Measurements from ENCODE around the gene KRTAP7-1.

The KRTAP7-1 gene, protein sequence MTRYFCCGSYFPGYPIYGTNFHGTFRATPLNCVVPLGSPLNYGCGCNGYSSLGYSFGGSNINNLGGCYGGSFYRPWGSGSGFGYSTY

DNA sequence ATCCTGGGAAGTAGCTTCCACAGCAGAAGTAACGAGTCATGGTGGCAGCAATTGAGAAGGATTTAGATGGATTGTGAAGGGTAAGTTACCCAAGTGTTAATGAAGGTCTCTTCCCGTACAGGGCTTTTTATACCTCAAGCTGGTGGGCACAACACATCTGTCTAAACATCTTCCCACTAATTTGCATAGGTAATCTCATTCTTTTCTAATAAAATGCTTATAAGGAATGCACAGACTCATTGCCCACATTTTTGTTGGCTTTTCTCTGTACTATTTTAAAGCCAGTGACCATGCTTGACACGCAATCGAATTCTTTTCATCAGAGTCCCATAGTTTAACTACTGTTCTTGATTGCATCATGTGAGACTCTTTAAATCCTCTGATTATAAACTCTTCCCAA lies at the start of gene KRTAP7-1:
Gene KRTAP7-1 (minus strand): TSS at position 101 of the 400 bp plus-strand sequence. CDS start 61 bp downstream, at position 40.
- no peak for TF ChIP-seq NFRKB (IDR thresholded peaks at IDR 0.05)
- no peak for TF ChIP-seq CTBP1 (IDR thresholded peaks at IDR 0.05; ENCODE audit: borderline replicate concordance)
- TF ChIP-seq FOXK2 (IDR thresholded peaks at IDR 0.05) = no peak
- TF ChIP-seq LEF1 (IDR thresholded peaks at IDR 0.05; ENCODE audit: borderline replicate concordance) = no peak
- TF ChIP-seq SUZ12 (IDR thresholded peaks at IDR 0.05) = no peak
- no peak for DNase-seq (ENCODE audit: extremely low spot score)
- POLR2A ChIA-PET = no interaction called here
- CTCF ChIA-PET = no interaction called here

DNA sequence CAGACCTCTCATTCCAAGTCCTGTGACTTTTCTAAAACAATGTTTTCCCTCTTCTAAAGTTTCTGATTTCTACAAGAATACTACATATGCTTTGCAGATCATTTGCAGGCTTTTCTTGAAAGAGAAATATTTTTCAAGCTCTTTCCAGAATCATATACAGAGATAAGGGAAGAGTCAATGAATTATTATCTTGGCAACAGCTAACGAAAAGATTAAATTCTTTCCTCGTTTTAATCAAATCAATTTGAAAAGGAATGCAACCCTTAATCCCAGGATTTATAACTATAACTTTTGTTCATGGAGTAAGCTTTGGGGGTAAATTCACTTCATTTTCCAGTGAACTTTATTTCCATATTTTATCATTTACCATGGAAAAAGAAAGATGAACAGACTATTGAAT lies 45.0 kb upstream of the KRTAP7-1 start:
- ChIA-PET CTCF (no interaction called here), POLR2A (no interaction called here)
- TF ChIP-seq, protein P1, sequence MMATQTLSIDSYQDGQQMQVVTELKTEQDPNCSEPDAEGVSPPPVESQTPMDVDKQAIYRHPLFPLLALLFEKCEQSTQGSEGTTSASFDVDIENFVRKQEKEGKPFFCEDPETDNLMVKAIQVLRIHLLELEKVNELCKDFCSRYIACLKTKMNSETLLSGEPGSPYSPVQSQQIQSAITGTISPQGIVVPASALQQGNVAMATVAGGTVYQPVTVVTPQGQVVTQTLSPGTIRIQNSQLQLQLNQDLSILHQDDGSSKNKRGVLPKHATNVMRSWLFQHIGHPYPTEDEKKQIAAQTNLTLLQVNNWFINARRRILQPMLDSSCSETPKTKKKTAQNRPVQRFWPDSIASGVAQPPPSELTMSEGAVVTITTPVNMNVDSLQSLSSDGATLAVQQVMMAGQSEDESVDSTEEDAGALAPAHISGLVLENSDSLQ (IDR thresholded peaks at IDR 0.05) = no peak
- no peak for TF ChIP-seq L3MBTL2 (conservative IDR thresholded peaks at IDR 0.05)
- no peak for TF ChIP-seq ELF4 (IDR thresholded peaks at IDR 0.05)
- no peak for TF ChIP-seq NFRKB (IDR thresholded peaks at IDR 0.05)
- no peak for TF ChIP-seq ZNF384 (IDR thresholded peaks at IDR 0.05)
- no peak for TF ChIP-seq ARNT (IDR thresholded peaks at IDR 0.05)
- no peak for TF ChIP-seq SP1 (IDR thresholded peaks at IDR 0.05)
- TF ChIP-seq TARDBP (IDR thresholded peaks at IDR 0.05) = no peak
- TF ChIP-seq FOXK2 (IDR thresholded peaks at IDR 0.05) = no peak
- no peak for TF ChIP-seq FOXA1 (IDR thresholded peaks at IDR 0.05)
- no peak for TF ChIP-seq FOXM1 (IDR thresholded peaks at IDR 0.05; ENCODE audit: borderline replicate concordance)
- no peak for TF ChIP-seq HDGF (IDR thresholded peaks at IDR 0.05; ENCODE audit: borderline replicate concordance)
- TF ChIP-seq SUZ12 (IDR thresholded peaks at IDR 0.05) = no peak
- TF ChIP-seq CTBP1 (IDR thresholded peaks at IDR 0.05; ENCODE audit: borderline replicate concordance) = no peak
- TF ChIP-seq LEF1 (IDR thresholded peaks at IDR 0.05; ENCODE audit: borderline replicate concordance) = no peak

DNA sequence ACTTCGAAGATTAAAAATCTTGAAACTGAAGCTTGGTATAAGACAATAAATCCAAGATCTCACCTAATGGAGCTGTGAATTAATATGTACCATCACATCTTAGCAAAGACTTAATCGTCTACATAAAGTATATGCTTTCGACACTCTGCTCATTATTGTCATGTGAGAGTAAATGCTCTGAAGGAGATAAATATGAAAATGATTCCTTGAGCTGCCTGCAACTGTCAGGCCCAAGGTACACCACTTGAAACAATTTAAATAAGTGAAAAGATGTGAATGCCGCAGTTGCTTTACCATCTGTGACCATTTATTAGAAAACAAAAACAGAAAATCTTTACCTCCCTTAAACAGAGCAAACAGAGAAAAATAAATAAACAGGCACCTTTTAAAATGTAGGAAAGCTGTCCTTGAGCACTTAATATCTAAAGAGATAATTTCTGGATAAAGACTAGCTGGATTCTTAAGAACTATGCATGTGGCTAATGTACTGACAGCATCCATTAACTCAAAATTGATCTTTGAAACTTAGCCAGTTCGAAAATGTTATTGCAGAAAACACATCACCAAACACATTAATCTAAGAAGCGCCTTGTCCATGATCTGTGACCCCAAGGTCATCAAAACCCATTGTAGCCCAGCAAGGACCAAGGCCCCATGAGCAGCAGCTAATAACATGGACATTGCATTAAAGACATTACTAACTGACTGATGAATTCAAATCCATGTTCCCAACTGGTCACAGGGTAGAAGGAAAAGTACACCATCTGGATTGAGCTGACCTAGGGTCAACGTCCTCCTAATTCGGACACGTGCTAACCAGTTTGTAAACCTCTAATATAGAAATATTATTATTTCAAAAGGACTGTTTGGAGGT lies 18.3 kb upstream of the KRTAP7-1 start:
- TF ChIP-seq FOXM1 (IDR thresholded peaks at IDR 0.05; ENCODE audit: borderline replicate concordance) (no peak), ZNF384 (IDR thresholded peaks at IDR 0.05) (no peak), FOXK2 (IDR thresholded peaks at IDR 0.05) (no peak), L3MBTL2 (conservative IDR thresholded peaks at IDR 0.05) (no peak), HDGF (IDR thresholded peaks at IDR 0.05; ENCODE audit: borderline replicate concordance) (no peak), LEF1 (IDR thresholded peaks at IDR 0.05; ENCODE audit: borderline replicate concordance) (no peak), ELF4 (IDR thresholded peaks at IDR 0.05) (no peak), FOXA1 (IDR thresholded peaks at IDR 0.05) (no peak), TARDBP (IDR thresholded peaks at IDR 0.05) (no peak), CTBP1 (IDR thresholded peaks at IDR 0.05; ENCODE audit: borderline replicate concordance) (no peak), SUZ12 (IDR thresholded peaks at IDR 0.05) (no peak), SP1 (IDR thresholded peaks at IDR 0.05) (no peak)
- TF ChIP-seq, protein P1 (IDR thresholded peaks at IDR 0.05) = no peak
- POLR2A ChIA-PET = no interaction called here
- DNase-seq (ENCODE audit: extremely low spot score) = no peak
- CTCF ChIA-PET = no interaction called here

More for the DNA sequence above, 45.0 kb upstream of the KRTAP7-1 start:
- no peak for DNase-seq (ENCODE audit: extremely low spot score)

DNA sequence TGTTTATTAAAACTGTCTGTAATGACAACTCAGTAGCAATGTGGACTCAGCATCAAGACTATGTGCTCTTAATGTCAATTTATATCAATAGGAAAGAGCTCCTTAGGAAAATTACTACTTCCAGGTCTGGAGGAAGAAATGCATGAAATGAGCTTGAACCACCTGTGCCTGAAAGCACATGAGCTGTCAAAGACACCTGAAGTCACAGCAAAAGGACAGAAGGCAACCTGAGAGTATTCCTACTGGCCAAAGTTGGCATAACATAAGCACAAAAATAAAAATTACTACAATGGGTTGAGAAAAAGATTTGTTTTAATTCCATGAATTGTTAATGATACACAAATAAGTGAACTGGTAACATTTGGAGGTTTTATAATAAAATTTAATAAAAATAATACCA lies 13.4 kb upstream of the KRTAP7-1 start:
- TF ChIP-seq ARNT (IDR thresholded peaks at IDR 0.05) (no peak), HDGF (IDR thresholded peaks at IDR 0.05; ENCODE audit: borderline replicate concordance) (no peak), BHLHE40 (IDR thresholded peaks at IDR 0.05; ENCODE audit: borderline replicate concordance) (no peak), SP1 (IDR thresholded peaks at IDR 0.05) (no peak), ZNF384 (IDR thresholded peaks at IDR 0.05) (no peak), NFRKB (IDR thresholded peaks at IDR 0.05) (no peak), FOXK2 (IDR thresholded peaks at IDR 0.05) (no peak), TARDBP (IDR thresholded peaks at IDR 0.05) (no peak), FOXA1 (IDR thresholded peaks at IDR 0.05) (no peak)
- TF ChIP-seq, protein P1 (IDR thresholded peaks at IDR 0.05) = no peak
- ChIA-PET POLR2A (no interaction called here), CTCF (interaction anchor here (0.6 kb wide), 1 partner anchor 428 kb away, joined by 3 read pairs; no protein-coding TSS in a partner anchor)
- no peak for DNase-seq (ENCODE audit: extremely low spot score)

DNA sequence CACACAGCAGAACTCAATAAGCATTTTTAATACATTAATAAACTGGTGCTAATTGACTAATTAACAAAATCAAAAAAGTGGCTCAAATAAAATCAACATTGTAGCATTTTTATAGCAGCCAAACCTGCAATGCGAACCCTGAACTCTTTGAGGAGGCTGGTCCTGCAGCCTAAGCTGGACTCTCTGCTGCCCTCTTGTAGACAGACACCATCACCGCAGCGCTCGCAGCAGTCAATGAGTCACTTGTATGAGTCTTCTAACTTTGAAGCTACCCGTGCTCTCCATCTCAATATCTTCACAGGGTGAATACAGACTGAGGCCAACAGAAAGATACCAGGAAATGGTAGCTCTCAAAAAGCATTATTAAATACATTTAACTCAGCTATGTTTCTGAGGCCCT lies 9.7 kb upstream of the KRTAP7-1 start:
- ChIA-PET POLR2A (no interaction called here), CTCF (interaction anchor here (0.6 to 0.8 kb wide), 5 partner anchors 23 to 791 kb away, joined by 3 to 5 read pairs (median 3); no protein-coding TSS in a partner anchor)
- DNase-seq (ENCODE audit: extremely low spot score) = peak; percentile 65
- TF ChIP-seq FOXK2 (IDR thresholded peaks at IDR 0.05) = no peak
- TF ChIP-seq ZNF384 (IDR thresholded peaks at IDR 0.05) = no peak
- TF ChIP-seq ARNT (IDR thresholded peaks at IDR 0.05) = no peak
- TF ChIP-seq TARDBP (IDR thresholded peaks at IDR 0.05) = no peak
- TF ChIP-seq NFRKB (IDR thresholded peaks at IDR 0.05) = no peak
- no peak for TF ChIP-seq FOXM1 (IDR thresholded peaks at IDR 0.05; ENCODE audit: borderline replicate concordance)
- no peak for TF ChIP-seq SP1 (IDR thresholded peaks at IDR 0.05)
- no peak for TF ChIP-seq L3MBTL2 (conservative IDR thresholded peaks at IDR 0.05)
- no peak for TF ChIP-seq SUZ12 (IDR thresholded peaks at IDR 0.05)
- TF ChIP-seq LEF1 (IDR thresholded peaks at IDR 0.05; ENCODE audit: borderline replicate concordance) = no peak
- no peak for TF ChIP-seq FOXA1 (IDR thresholded peaks at IDR 0.05)
- TF ChIP-seq ELF4 (IDR thresholded peaks at IDR 0.05) = no peak
- no peak for TF ChIP-seq BHLHE40 (IDR thresholded peaks at IDR 0.05; ENCODE audit: borderline replicate concordance)
- TF ChIP-seq CTBP1 (IDR thresholded peaks at IDR 0.05; ENCODE audit: borderline replicate concordance) = no peak
- TF ChIP-seq, protein P1 (IDR thresholded peaks at IDR 0.05) = no peak
- no peak for TF ChIP-seq HDGF (IDR thresholded peaks at IDR 0.05; ENCODE audit: borderline replicate concordance)
